Loucy (cell line): ENCODE data around the gene EDN1.

ENCODE experiments used
- H2AFZ ChIP-seq: fragments of 200-600 bp; sonication (generic); 2 replicates; pipeline ENCODE4 v1.6.0; 2016; ENCODE audit warnings: antibody characterized with exemption, mild to moderate bottlenecking, low read length, moderate library complexity
- H3F3A ChIP-seq: fragments of 200-600 bp; 2 replicates; pipeline ENCODE4 v1.6.0; 2016; ENCODE audit warnings: antibody characterized with exemption, low read depth, mild to moderate bottlenecking
- H3K27me3 ChIP-seq: fragments of 200-600 bp; sonication (generic); 2 replicates; pipeline ENCODE4 v1.6.1; 2014; ENCODE audit warnings: low read length, mild to moderate bottlenecking; ENCODE audit not compliant: insufficient read depth, poor library complexity, severe bottlenecking
- H3K36me3 ChIP-seq: fragments of 200-600 bp; sonication (generic); 2 replicates; pipeline ENCODE4 v1.6.1; 2016; ENCODE audit warnings: low read length; ENCODE audit not compliant: insufficient read depth
- H3K4me1 ChIP-seq: fragments of 200-600 bp; sonication (generic); 2 replicates; pipeline ENCODE4 v1.5.1; 2014; ENCODE audit warnings: low read length, mild to moderate bottlenecking; ENCODE audit not compliant: insufficient read depth, poor library complexity, severe bottlenecking
- H3K4me2 ChIP-seq: fragments of 200-600 bp; sonication (generic); 2 replicates; pipeline ENCODE4 v1.6.0; 2014; ENCODE audit warnings: antibody characterized with exemption, low read length, low read depth, mild to moderate bottlenecking; ENCODE audit not compliant: poor library complexity, severe bottlenecking
- H3K4me3 ChIP-seq: fragments of 200-600 bp; sonication (generic); 2 replicates; pipeline ENCODE4 v1.5.1; 2014; ENCODE audit warnings: low read length, mild to moderate bottlenecking, mixed read lengths; ENCODE audit not compliant: poor library complexity, severe bottlenecking
- H3K79me2 ChIP-seq: fragments of 200-600 bp; sonication (generic); 2 replicates; pipeline ENCODE4 v1.6.1; 2014; ENCODE audit warnings: low read length; ENCODE audit not compliant: insufficient read depth
- H3K9ac ChIP-seq: fragments of 200-600 bp; sonication (generic); 2 replicates; pipeline ENCODE4 v1.6.0; 2014; ENCODE audit warnings: mild to moderate bottlenecking, low read depth, low read length, moderate library complexity; ENCODE audit not compliant: poor library complexity, severe bottlenecking
- H3K9me2 ChIP-seq: fragments of 200-600 bp; sonication (generic); replicated peaks from 2 replicates; pipeline ENCODE4 v1.6.1; 2016; ENCODE audit warnings: low read depth, low read length, mixed read lengths
- H3K9me3 ChIP-seq: fragments of 200-600 bp; sonication (generic); 2 replicates; pipeline ENCODE4 v1.6.1; 2014; ENCODE audit warnings: mild to moderate bottlenecking, antibody characterized with exemption, low read length, low read depth; ENCODE audit not compliant: insufficient read depth
- H4K20me1 ChIP-seq: fragments of 200-600 bp; sonication (generic); 2 replicates; pipeline ENCODE4 v1.6.0; 2014; ENCODE audit warnings: antibody characterized with exemption, low read length, mild to moderate bottlenecking; ENCODE audit not compliant: insufficient read depth, poor library complexity, severe bottlenecking
- CTCF ChIP-seq: fragments of 200-600 bp; sonication (generic); conservative IDR thresholded peaks from 2 replicates; pipeline ENCODE4 v1.5.1; 2014; ENCODE audit warnings: mild to moderate bottlenecking, antibody characterized with exemption, low read length
- EZH2phosphoT487 ChIP-seq: fragments of 200-600 bp; IDR thresholded peaks from 2 replicates; pipeline ENCODE4 v1.6.1; 2018; ENCODE audit warnings: antibody characterized with exemption, mild to moderate bottlenecking, moderate library complexity, borderline replicate concordance

Gene EDN1

GRCh38 chr6:12266571-12266970, 23.6 kb upstream of the EDN1 start:
- H3K79me2 ChIP-seq: no peaks in the 10 kb centered on the region
- no peaks in the 10 kb centered on the region for H4K20me1 ChIP-seq
- no peaks in the 10 kb centered on the region for H3K36me3 ChIP-seq
- H3K9me2 ChIP-seq: no peaks in the 10 kb centered on the region
- no peak for TF ChIP-seq EZH2phosphoT487
- no peak for TF ChIP-seq CTCF
- peaks cover 4% of the 10 kb centered on the region for H3K4me1 ChIP-seq
- H2AFZ ChIP-seq: no peak overlapping the region
- no peaks in the 10 kb centered on the region for H3F3A ChIP-seq
- no peaks in the 10 kb centered on the region for H3K9me3 ChIP-seq
- no peak overlapping the region for H3K4me2 ChIP-seq
- no peak overlapping the region for H3K9ac ChIP-seq
- no peaks in the 10 kb centered on the region for H3K27me3 ChIP-seq
- H3K4me3 ChIP-seq: no peak overlapping the region

GRCh38 chr6:12269110-12269509, 21.1 kb upstream of the EDN1 start:
- H3K79me2 ChIP-seq: no peaks in the 10 kb centered on the region
- TF ChIP-seq EZH2phosphoT487: no peak
- no peak for TF ChIP-seq CTCF
- H3K4me2 ChIP-seq: no peak overlapping the region

GRCh38 chr6:12270551-12271230, 19.5 kb upstream of the EDN1 start:
- no peaks in the 10 kb centered on the region for H3F3A ChIP-seq
- H3K9me3 ChIP-seq: peaks cover 5% of the 10 kb centered on the region; the same call in 1 of the 2 replicates
- H2AFZ ChIP-seq: peak overlapping the region; percentile 41; the same call in 1 of the 2 replicates
- no peak overlapping the region for H3K4me2 ChIP-seq
- no peaks in the 10 kb centered on the region for H3K79me2 ChIP-seq
- TF ChIP-seq EZH2phosphoT487 (no peak), CTCF (no peak)
- no peaks in the 10 kb centered on the region for H4K20me1 ChIP-seq
- no peak overlapping the region for H3K9ac ChIP-seq
- H3K27me3 ChIP-seq: no peaks in the 10 kb centered on the region
- peaks cover 4% of the 10 kb centered on the region for H3K4me1 ChIP-seq
- no peak overlapping the region for H3K4me3 ChIP-seq
- H3K36me3 ChIP-seq: no peaks in the 10 kb centered on the region
- H3K9me2 ChIP-seq: no peaks in the 10 kb centered on the region

More at GRCh38 chr6:12269110-12269509, 21.1 kb upstream of the EDN1 start:
- H3K27me3 ChIP-seq: no peaks in the 10 kb centered on the region
- H3F3A ChIP-seq: no peaks in the 10 kb centered on the region
- peaks cover 4% of the 10 kb centered on the region for H3K4me1 ChIP-seq
- H4K20me1 ChIP-seq: no peaks in the 10 kb centered on the region
- H2AFZ ChIP-seq: no peak overlapping the region
- H3K4me3 ChIP-seq: no peak overlapping the region
- no peaks in the 10 kb centered on the region for H3K9me2 ChIP-seq
- no peaks in the 10 kb centered on the region for H3K36me3 ChIP-seq
- H3K9me3 ChIP-seq: peaks cover 5% of the 10 kb centered on the region; the same call in 1 of the 2 replicates
- no peak overlapping the region for H3K9ac ChIP-seq
